GM18519 (cell line): ENCODE measurements around the gene CHIT1.

Source experiments
- ATAC-seq: cut with Tn5 transposase; IDR thresholded peaks from one replicate; pipeline ENCODE4 v1.9.1; 2021; ENCODE audit warnings: mild to moderate bottlenecking, moderate library complexity; ENCODE audit not compliant: unreplicated experiment, low FRiP score

CHIT1 gene

GRCh38 chr1:203229471-203230135 lies at the start of gene CHIT1:
Gene CHIT1, minus strand, starts transcription at chr1:203229673. Its CDS starts 37 bp downstream, at chr1:203229636.
- ATAC-seq = no peak

DNA sequence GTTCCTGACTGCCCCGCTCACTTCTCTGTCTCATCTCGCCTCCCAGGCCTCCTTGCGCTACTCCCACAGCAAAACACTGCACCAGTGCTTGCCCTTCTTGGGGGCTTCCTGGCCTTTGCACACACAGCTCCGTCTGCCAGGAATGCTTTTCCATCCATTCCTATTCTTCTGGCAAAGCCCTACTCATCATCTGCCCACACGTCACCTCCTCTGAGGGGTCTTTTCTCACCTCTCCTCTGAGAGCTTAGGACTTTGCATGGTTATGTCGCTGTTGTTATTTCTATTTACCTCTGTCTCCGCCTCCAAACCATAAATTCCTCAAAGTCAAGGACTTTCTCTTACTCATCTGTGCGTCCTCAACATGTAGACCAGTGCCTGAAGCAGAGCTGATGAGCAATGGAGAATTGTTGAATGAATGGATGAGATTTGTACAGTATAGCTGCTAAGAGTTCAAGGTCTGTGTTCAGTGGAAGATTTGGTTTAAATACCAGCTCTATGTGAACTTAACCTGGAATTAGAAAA lies 49.5 kb upstream of the CHIT1 start:
- no peak for ATAC-seq

DNA sequence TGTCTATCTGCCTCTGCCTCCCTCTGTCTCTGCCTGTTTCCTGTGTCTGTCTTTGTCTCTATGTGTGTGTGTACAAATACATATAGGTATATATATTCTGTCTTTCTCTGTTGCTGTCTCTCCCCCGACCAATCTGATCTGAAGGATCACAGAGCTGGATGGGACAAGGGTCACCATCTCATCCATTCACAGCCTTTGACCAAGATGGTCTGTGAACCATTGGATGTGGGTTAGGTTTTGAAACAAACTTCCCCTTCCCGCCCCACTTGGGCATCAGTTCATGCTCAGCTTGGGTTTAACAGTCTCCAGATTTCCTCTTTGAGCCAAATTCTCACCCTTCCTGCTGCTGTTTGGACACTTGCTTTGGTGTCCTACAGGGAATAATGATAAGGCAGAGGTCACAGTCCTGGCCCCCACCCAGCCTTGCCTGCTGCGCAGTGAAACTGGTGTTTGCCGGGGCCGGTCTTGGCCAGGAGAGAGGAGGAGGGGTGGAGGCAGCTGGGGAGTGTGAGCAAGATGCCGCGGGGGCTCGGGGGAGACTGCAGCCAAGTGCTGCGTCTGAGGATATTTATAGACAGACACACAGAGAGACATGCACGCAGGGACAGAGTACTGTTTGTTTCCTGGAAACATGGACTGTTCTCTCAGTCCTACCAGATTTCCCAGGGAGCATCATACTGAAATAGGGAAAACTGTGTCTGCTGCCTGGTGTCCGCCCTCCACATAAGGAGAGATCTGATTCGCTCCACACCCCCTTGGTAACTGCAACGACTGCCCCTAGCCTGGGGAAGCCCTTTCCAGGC lies 48.8 kb upstream of the CHIT1 start:
- ATAC-seq = no peak

GRCh38 chr1:203276916-203277545 lies 47.6 kb upstream of the CHIT1 start:
- no peak for ATAC-seq

DNA sequence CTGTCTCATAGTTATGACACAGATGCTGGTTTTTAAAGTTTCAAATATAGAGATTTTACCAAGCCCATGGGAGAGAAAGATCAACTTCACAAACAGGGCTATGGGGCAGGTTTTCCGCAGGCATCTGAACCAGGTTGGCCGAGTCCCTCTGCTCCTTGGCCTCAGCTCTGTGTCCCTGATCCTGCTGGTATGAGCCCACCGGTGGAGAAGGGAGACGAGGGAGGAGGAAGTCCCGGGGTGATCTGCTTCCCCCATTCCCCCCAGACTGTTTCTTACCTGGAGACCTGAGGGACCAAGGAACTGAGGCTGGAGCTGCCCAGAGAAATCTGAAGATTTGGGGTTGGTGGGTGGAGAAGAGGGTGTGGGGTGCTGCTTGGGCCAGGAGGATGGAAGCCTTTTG lies 46.9 kb upstream of the CHIT1 start:
- no peak for ATAC-seq

DNA sequence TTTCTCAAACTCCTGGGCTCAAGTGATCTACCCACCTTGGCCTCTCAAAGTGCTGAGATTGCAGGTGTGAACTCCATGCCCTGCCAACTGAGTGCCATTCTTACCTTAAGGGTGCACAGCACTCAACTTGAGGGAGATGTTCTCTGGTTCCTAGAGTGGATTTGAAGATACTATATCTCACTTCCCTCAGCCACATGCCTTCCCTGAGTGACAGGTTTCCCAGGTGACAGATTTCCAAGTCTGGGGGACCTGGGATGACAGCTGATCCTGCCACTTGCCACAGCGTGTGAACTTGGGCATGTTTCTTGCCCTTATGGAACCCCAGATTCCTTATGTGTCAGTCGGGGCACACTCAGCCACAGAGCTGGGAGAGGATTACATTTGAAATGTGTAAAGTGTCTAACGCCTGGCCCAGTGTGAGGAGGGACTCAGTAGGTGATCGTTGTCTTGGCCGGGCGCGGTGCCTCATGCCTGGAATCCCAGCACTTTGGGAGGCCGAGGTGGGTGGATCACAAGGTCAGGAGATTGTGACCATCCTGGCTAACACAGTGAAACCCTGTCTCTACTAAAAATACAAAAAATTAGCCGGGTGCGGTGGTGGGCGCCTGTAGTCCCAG lies 46.3 kb upstream of the CHIT1 start:
- ATAC-seq = no peak

GRCh38 chr1:203274603-203275381 lies 45.3 kb upstream of the CHIT1 start:
- no peak for ATAC-seq

DNA sequence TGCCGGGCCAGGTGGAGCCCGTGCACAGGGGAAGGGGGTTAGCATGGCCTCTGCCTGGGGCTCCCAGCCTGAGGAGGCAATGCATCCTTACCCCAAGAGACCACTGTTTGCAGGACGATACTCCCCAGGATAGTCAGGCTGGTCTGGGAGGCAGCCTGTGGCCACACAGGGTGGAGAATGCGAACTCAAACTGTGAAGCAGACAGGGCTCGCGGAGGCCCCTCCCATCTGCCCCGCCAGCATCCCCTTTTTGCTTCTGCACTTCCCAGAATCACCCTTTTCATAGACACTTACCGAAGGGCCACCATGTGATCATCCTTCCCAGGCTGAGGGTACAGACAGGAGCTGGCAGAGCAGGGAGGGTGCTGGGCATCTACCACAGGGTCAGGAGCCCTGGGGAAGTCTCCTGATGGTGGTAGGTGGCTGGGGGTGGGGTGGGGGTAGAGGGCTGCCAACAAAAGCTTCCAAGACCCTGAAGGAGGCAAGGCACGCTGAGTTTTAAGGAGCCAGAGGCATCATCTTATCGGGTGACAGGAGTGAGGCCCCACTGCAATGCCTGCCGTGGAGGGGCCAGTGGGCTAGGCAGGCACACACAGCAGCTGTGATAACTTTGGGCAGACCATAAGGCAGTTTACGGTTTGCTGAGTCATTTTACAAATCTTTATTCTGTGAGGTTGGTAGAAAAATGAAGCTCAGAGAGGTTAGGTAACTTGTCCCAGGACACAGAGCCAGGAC lies 44.6 kb upstream of the CHIT1 start:
- ATAC-seq = no peak

DNA sequence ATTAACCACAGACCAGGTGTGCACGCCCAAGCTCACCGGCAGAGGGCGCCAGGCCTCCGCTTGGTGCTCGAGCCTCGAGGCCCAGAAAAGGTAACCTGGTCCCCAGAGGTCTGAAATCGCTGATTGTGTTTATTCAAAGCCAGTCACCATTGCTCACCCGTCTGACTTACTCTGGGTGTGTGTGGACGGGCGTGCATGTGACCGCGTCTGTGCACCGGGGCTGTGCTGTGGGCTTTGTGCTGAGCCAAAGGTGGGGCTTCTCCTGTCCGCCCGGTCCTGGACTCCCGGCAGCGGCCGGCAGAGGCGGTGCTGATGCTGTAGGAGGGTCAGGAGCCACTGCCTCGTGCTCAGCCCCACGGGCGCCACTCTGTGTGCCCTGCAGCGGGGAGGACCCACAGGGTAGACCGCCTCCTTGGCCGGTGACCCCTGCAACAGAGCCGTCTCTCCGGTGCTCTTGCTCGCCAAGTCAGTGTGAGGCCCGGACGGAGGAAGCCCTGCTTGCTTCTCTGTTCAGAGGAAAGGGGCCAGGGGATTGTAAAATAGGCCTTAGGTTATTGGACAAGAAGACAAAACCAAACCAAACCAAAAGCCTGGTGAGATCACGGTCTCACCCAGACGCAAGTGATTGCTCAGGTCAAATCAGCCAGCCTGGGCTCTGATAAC lies 43.9 kb upstream of the CHIT1 start:
- ATAC-seq = no peak

GRCh38 chr1:203272633-203273205 lies 43.2 kb upstream of the CHIT1 start:
- ATAC-seq = no peak

DNA sequence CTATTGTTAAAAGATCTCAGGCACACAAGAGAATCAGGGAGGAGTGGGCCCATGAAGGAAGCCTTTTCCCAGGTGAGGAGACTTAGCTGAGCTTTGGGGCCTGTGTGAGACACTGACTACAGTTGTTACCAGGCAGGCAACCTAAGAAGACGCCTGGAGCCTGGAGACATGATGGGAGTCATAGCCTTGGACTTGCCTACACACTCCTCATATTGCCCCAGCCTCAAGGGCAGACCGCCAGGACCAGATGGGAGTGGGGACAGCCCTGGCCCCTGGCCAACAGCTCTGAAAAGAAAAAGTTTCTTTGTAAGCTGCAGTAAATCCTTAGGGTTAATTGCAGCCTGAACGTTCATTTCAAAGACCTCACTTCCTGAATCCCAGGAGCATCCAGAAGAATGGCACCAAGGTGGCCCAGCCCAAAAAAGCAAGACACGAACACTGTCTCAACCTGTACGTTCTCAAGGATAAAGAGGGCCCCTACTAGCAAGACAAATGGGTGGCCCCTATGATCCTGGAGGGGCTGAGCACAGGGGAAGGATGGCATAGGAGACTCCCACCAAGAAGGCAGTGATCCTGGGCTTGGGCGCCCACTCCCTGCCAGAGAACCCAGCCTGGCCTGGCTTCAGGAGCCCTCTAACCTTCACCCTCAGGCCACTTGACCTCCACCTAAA lies 42.6 kb upstream of the CHIT1 start:
- no peak for ATAC-seq

DNA sequence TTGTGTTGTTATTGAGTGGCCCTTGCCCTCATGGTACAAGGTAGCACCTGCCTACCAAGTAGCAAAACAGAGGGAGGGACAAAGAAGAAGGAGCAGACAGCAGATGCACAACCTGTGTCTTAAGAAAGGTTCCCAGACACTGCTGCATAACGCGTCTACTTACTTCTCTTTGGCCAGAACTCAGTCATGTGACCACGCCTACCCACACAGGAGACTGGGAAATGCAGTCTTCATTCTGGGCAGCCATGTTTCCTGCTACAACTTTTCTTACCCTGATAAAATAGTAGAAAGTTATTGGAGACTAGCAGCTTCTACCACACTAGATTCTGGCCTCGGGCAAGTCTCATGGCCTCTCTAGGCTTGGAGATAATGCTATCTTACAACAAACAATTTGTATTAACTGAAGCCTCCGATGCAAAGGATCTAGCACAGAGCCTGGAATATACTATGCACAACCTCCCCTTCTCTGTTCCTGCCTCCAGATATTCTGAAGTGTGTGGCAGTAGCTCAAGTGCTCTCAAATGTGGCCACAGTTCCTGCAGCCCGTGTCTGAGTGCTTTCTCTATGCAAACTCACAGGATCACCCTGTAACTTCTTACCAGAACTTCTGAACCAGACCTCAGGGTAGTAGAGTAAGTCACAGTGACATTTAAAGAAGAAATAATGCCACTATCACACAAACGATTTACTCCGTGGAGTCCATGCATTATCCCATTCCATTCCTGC lies 41.7 kb upstream of the CHIT1 start:
- no peak for ATAC-seq

- no peak for ATAC-seq
Observed at GRCh38 chr1:203270448-203270847, 41.0 kb upstream of the CHIT1 start.

GRCh38 chr1:203269654-203270020 lies 40.2 kb upstream of the CHIT1 start:
- no peak for ATAC-seq

DNA sequence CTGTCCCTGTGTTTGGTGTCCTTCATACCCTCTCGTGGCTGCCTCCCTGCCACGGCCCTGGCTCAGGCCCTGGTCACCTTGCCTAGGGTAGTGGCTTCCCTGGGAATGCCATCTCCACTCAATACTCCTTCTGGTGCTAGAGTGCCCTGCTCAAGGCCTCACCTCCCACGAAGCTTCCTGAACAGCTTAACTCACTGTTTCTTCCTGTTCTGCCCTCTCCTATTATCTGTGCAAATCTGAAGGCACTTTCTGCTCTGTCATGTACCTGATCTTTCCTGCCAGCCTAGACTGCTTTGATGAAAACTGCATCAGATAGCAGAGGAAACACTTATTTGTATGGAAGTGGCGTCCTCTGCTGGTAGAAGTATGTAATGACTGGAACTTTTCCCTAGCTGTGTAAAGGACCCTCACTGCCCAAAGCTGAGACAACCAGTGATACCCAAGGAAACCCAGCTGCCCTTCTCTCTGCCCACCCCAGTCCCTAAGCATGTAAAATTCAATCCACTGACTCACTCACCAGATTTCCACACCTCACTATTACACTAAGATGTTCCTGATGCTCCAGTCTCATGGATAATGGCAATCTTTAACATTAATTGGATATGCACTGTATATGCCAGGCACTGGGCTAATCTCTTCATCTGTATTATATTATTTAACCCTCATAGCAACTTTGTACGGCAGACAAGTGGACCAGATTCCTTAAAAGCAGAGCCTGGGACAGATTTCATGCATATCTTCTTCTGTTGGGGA lies 39.6 kb upstream of the CHIT1 start:
- ATAC-seq = no peak

- no peak for ATAC-seq
Observed at GRCh38 chr1:203267912-203268311, 38.4 kb upstream of the CHIT1 start.

GRCh38 chr1:203267347-203267846 lies 37.9 kb upstream of the CHIT1 start:
- no peak for ATAC-seq
